AG10803 (cell line): ENCODE results near the gene FANCL.
"Not testable (repeated sequence)": the region's sequence is repeated elsewhere in the genome, so short reads cannot be mapped to it uniquely, and the experiment has no call there.

Source experiments
- DNase-seq: peaks from one replicate; pipeline ENCODE4 v3.0.0; 2010; ENCODE audit warnings: low read depth
- H3K4me3 ChIP-seq: 2 replicates; pipeline ENCODE4 v1.5.1; 2011; ENCODE audit warnings: mild to moderate bottlenecking, low read length, control low read depth
- CTCF ChIP-seq: conservative IDR thresholded peaks from 2 replicates; pipeline ENCODE4 v1.5.1; 2011; ENCODE audit warnings: mild to moderate bottlenecking, low read length, control low read depth, inconsistent platforms

Gene FANCL

GRCh38 chr2:58204195-58204959 lies 36.7 kb downstream of the FANCL start:
- no peak for DNase-seq
- H3K4me3 ChIP-seq: no peak overlapping the region

DNA sequence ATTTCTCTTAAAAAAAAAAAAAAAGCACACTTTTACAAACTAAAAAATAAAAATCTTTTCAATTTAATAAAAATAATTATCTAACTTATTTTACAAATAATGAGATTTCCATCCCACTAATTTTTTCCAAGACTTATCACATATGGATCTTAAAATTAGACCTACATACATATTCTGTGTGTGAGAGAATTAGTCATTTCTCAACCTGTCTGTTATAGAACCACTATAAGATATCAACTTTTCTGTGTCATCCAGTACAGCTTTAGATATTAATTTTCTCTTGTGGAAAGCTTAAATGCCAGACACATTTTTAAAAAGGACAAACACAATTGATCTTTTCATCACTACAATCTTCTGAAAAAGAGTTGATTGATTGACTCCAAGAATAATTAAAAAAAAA lies 38.1 kb downstream of the FANCL start:
- no peak for TF ChIP-seq CTCF
- no peak overlapping the region for H3K4me3 ChIP-seq
- no peak for DNase-seq

More at GRCh38 chr2:58204195-58204959, 36.7 kb downstream of the FANCL start:
- TF ChIP-seq CTCF: no peak

DNA sequence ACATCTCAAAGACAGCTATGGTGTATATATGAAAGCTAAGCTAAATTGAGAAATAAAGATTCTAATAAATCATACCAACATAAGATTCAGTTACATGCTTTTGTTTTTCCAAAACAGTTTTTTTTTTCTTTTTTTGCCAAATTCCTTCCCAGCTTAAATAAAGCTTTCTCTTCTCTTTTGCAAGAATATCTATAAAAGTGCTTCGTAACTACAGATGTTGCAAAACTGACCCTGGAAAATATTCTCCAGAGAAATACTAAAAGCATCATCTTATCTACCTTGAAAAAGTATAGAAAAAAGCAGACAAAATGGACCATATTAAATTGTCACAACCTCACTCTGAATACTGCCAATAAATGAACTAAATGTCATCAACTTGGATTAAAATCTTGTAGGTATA lies 38.7 kb downstream of the FANCL start:
- DNase-seq: peak; percentile 1

DNA sequence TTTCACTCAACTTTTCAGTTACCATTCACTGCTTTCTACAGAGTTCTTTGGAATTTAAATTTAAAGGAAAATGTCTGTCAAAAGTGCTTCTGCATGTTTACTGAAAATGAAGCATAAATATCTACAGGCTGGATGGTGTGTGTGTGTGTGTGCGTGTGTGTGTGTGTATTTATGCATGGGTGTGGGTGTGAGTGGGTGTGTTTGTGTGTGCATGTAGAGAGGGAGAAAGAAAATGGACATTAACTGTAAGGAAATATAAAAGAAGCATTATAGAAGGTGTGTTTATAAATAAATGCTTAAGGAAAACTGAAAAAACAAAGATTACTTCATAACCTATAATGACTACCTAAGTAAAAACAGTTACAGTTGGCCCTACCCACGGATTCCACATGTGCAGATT lies 43.2 kb downstream of the FANCL start:
- no peak for DNase-seq
- H3K4me3 ChIP-seq: no peak overlapping the region
- TF ChIP-seq CTCF: no peak

More for the DNA sequence above, 38.7 kb downstream of the FANCL start:
- no peak overlapping the region for H3K4me3 ChIP-seq
- no peak for TF ChIP-seq CTCF

- TF ChIP-seq CTCF: no peak
- no peak for DNase-seq
- no peak overlapping the region for H3K4me3 ChIP-seq
Measured at GRCh38 chr2:58195662-58196061, 45.5 kb downstream of the FANCL start.

GRCh38 chr2:58194458-58194857 lies 46.7 kb downstream of the FANCL start:
- no peak for TF ChIP-seq CTCF
- no peak overlapping the region for H3K4me3 ChIP-seq
- DNase-seq: no peak

- not testable (repeated sequence) for DNase-seq, H3K4me3 ChIP-seq
Measured at GRCh38 chr2:58187022-58187421, 54.1 kb downstream of the FANCL start.
